ENCODE data around the gene OPRD1.

The OPRD1 gene

GRCh38 chr1:28914228-28915030 lies 102.5 kb downstream of the OPRD1 start, which contains the start of gene EPB41:
EPB41 (plus strand) TSS chr1:28914569; CDS start chr1:28987438, 72,869 bp downstream.
- peak; percentile 89 for DNase-seq

GRCh38 chr1:28915031-28915895 lies 103.3 kb downstream of the OPRD1 start:
- DNase-seq = peak; percentile 3

DNA sequence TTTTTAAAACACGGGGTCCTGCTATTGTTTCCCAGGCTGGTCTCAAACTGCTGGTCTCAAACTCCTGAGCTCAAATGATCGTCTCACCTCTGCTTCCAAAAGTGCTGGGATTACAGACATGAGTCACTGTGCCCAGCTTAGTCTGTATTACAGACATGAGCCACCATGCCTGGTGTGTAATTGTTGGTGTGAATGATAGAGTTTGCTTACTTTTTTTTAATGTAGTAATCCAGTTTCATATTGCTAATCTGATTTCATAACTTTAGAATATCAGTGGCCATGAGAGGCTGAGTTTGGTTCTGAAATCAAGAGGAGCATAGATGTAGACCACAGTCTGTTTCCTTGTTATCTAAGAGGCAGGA lies 105.8 kb downstream of the OPRD1 start:
- no peak for DNase-seq

Measured in midbrain (tissue), 1 donor.